Hepatocyte (in vitro differentiated cells): ENCODE data around the gene TAF4.

Experiments
- CTCF ChIP-seq: fragments of 200-600 bp; sonication (generic); IDR thresholded peaks from 2 replicates; pipeline ENCODE4 v1.5.1; 2016; ENCODE audit warnings: antibody characterized with exemption, mild to moderate bottlenecking; ENCODE audit not compliant: poor library complexity
- EZH2 ChIP-seq: fragments of 200-600 bp; sonication (generic); IDR thresholded peaks from 2 replicates; pipeline ENCODE4 v1.6.1; 2016; ENCODE audit warnings: antibody characterized with exemption, mild to moderate bottlenecking, borderline replicate concordance
- EZH2phosphoT487 ChIP-seq: fragments of 200-600 bp; sonication (generic); IDR thresholded peaks from one replicate; pipeline ENCODE4 v1.6.1; 2018; ENCODE audit warnings: antibody characterized with exemption, mild to moderate bottlenecking, low read depth, moderate library complexity; ENCODE audit not compliant: unreplicated experiment, severe bottlenecking

- no peak for TF ChIP-seq CTCF
- no peak for TF ChIP-seq EZH2
- TF ChIP-seq EZH2phosphoT487 = no peak
Measured at GRCh38 chr20:61953037-61954021, 112.4 kb downstream of the TAF4 start.
